Loucy (cell line): Measurements from ENCODE around the gene TAF3.

Source experiments
- H2AFZ ChIP-seq: fragments of 200-600 bp; sonication (generic); 2 replicates; pipeline ENCODE4 v1.6.0; 2016; ENCODE audit warnings: antibody characterized with exemption, mild to moderate bottlenecking, low read length, moderate library complexity
- H3F3A ChIP-seq: fragments of 200-600 bp; 2 replicates; pipeline ENCODE4 v1.6.0; 2016; ENCODE audit warnings: antibody characterized with exemption, low read depth, mild to moderate bottlenecking
- H3K27me3 ChIP-seq: fragments of 200-600 bp; sonication (generic); 2 replicates; pipeline ENCODE4 v1.6.1; 2014; ENCODE audit warnings: low read length, mild to moderate bottlenecking; ENCODE audit not compliant: insufficient read depth, poor library complexity, severe bottlenecking
- H3K36me3 ChIP-seq: fragments of 200-600 bp; sonication (generic); 2 replicates; pipeline ENCODE4 v1.6.1; 2016; ENCODE audit warnings: low read length; ENCODE audit not compliant: insufficient read depth
- H3K4me1 ChIP-seq: fragments of 200-600 bp; sonication (generic); 2 replicates; pipeline ENCODE4 v1.5.1; 2014; ENCODE audit warnings: low read length, mild to moderate bottlenecking; ENCODE audit not compliant: insufficient read depth, poor library complexity, severe bottlenecking
- H3K4me2 ChIP-seq: fragments of 200-600 bp; sonication (generic); 2 replicates; pipeline ENCODE4 v1.6.0; 2014; ENCODE audit warnings: antibody characterized with exemption, low read length, low read depth, mild to moderate bottlenecking; ENCODE audit not compliant: poor library complexity, severe bottlenecking
- H3K4me3 ChIP-seq: fragments of 200-600 bp; sonication (generic); 2 replicates; pipeline ENCODE4 v1.5.1; 2014; ENCODE audit warnings: low read length, mild to moderate bottlenecking, mixed read lengths; ENCODE audit not compliant: poor library complexity, severe bottlenecking
- H3K79me2 ChIP-seq: fragments of 200-600 bp; sonication (generic); 2 replicates; pipeline ENCODE4 v1.6.1; 2014; ENCODE audit warnings: low read length; ENCODE audit not compliant: insufficient read depth
- H3K9ac ChIP-seq: fragments of 200-600 bp; sonication (generic); 2 replicates; pipeline ENCODE4 v1.6.0; 2014; ENCODE audit warnings: mild to moderate bottlenecking, low read depth, low read length, moderate library complexity; ENCODE audit not compliant: poor library complexity, severe bottlenecking
- H3K9me2 ChIP-seq: fragments of 200-600 bp; sonication (generic); replicated peaks from 2 replicates; pipeline ENCODE4 v1.6.1; 2016; ENCODE audit warnings: low read depth, low read length, mixed read lengths
- H3K9me3 ChIP-seq: fragments of 200-600 bp; sonication (generic); 2 replicates; pipeline ENCODE4 v1.6.1; 2014; ENCODE audit warnings: mild to moderate bottlenecking, antibody characterized with exemption, low read length, low read depth; ENCODE audit not compliant: insufficient read depth
- H4K20me1 ChIP-seq: fragments of 200-600 bp; sonication (generic); 2 replicates; pipeline ENCODE4 v1.6.0; 2014; ENCODE audit warnings: antibody characterized with exemption, low read length, mild to moderate bottlenecking; ENCODE audit not compliant: insufficient read depth, poor library complexity, severe bottlenecking
- EZH2phosphoT487 ChIP-seq: fragments of 200-600 bp; IDR thresholded peaks from 2 replicates; pipeline ENCODE4 v1.6.1; 2018; ENCODE audit warnings: antibody characterized with exemption, mild to moderate bottlenecking, moderate library complexity, borderline replicate concordance
- TF ChIP-seq, protein P1 (sequence below): fragments of 200-600 bp; sonication (generic); conservative IDR thresholded peaks from 2 replicates; pipeline ENCODE4 v1.5.1; 2014; ENCODE audit warnings: mild to moderate bottlenecking, antibody characterized with exemption, low read length

The TAF3 gene

GRCh38 chr10:7889947-7890542 is 71.7 kb downstream of the TAF3 start:
- no peaks in the 10 kb centered on the region for H4K20me1 ChIP-seq
- H3K4me2 ChIP-seq = no peak overlapping the region
- H3K9ac ChIP-seq = no peak overlapping the region
- TF ChIP-seq, protein P1, sequence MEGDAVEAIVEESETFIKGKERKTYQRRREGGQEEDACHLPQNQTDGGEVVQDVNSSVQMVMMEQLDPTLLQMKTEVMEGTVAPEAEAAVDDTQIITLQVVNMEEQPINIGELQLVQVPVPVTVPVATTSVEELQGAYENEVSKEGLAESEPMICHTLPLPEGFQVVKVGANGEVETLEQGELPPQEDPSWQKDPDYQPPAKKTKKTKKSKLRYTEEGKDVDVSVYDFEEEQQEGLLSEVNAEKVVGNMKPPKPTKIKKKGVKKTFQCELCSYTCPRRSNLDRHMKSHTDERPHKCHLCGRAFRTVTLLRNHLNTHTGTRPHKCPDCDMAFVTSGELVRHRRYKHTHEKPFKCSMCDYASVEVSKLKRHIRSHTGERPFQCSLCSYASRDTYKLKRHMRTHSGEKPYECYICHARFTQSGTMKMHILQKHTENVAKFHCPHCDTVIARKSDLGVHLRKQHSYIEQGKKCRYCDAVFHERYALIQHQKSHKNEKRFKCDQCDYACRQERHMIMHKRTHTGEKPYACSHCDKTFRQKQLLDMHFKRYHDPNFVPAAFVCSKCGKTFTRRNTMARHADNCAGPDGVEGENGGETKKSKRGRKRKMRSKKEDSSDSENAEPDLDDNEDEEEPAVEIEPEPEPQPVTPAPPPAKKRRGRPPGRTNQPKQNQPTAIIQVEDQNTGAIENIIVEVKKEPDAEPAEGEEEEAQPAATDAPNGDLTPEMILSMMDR = no peak
- TF ChIP-seq EZH2phosphoT487 = no peak
- no peak overlapping the region for H2AFZ ChIP-seq
- no peaks in the 10 kb centered on the region for H3K4me1 ChIP-seq
- H3K79me2 ChIP-seq = peaks cover 8% of the 10 kb centered on the region; the same call in 1 of the 2 replicates
- H3F3A ChIP-seq = no peaks in the 10 kb centered on the region
- no peaks in the 10 kb centered on the region for H3K27me3 ChIP-seq
- no peaks in the 10 kb centered on the region for H3K9me2 ChIP-seq
- no peaks in the 10 kb centered on the region for H3K9me3 ChIP-seq
- no peak overlapping the region for H3K4me3 ChIP-seq
- no peaks in the 10 kb centered on the region for H3K36me3 ChIP-seq

DNA sequence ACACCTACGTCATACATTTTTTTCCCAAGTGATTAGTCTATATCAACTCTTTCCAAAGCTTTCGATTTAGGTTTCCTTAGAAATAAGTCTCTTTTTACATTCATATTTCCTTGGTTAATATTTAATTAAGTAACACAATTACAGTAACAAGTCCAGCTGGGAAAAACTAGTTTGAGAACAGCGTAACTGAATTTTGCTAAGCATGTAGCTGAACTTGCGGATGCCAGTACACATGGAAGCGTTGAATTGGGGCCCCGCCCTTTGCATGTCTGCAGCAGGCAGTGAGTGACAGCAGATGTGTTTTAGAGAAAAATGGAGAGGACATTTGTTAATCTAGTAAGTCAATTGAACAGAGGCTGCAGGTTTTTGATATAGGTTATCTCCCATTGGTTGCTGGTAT is 72.5 kb downstream of the TAF3 start:
- peaks cover 3% of the 10 kb centered on the region; the same call in 1 of the 2 replicates for H3K79me2 ChIP-seq
- H3K9ac ChIP-seq = no peak overlapping the region
- H3K4me1 ChIP-seq = no peaks in the 10 kb centered on the region
- no peak overlapping the region for H3K4me3 ChIP-seq
- H3K4me2 ChIP-seq = no peak overlapping the region
- TF ChIP-seq, protein P1 = no peak
- no peak for TF ChIP-seq EZH2phosphoT487
- H2AFZ ChIP-seq = no peak overlapping the region
- no peaks in the 10 kb centered on the region for H3K9me3 ChIP-seq
- no peaks in the 10 kb centered on the region for H3F3A ChIP-seq
- no peaks in the 10 kb centered on the region for H3K9me2 ChIP-seq
- H4K20me1 ChIP-seq = no peaks in the 10 kb centered on the region
- H3K36me3 ChIP-seq = no peaks in the 10 kb centered on the region
- H3K27me3 ChIP-seq = no peaks in the 10 kb centered on the region

GRCh38 chr10:7891634-7892033 is 73.3 kb downstream of the TAF3 start:
- no peaks in the 10 kb centered on the region for H3K9me2 ChIP-seq
- no peaks in the 10 kb centered on the region for H3K9me3 ChIP-seq
- no peak overlapping the region for H3K9ac ChIP-seq
- peaks cover 4% of the 10 kb centered on the region; the same call in 1 of the 2 replicates for H3K36me3 ChIP-seq
- no peaks in the 10 kb centered on the region for H4K20me1 ChIP-seq
- TF ChIP-seq, protein P1 = no peak
- no peak for TF ChIP-seq EZH2phosphoT487
- no peaks in the 10 kb centered on the region for H3F3A ChIP-seq
- no peak overlapping the region for H3K4me2 ChIP-seq
- H3K4me3 ChIP-seq = no peak overlapping the region
- no peak overlapping the region for H2AFZ ChIP-seq
- H3K79me2 ChIP-seq = no peaks in the 10 kb centered on the region; the same call in 1 of the 2 replicates
- H3K27me3 ChIP-seq = no peaks in the 10 kb centered on the region
- H3K4me1 ChIP-seq = no peaks in the 10 kb centered on the region
